Endodermal cell (in vitro differentiated cells): ENCODE results near the gene GRIA4. TPM values are rescaled to one million over a fixed set of nuclear protein-coding genes. Genes with fewer than 3 reads are reported as not detected.

Experiments used
- DNase-seq: peaks from one replicate; pipeline ENCODE4 v3.0.0-alpha.2; 2017
- H3K27ac ChIP-seq: 2 replicates; pipeline ENCODE4 v1.5.1; 2013; ENCODE audit warnings: mild to moderate bottlenecking, low read depth, low read length, moderate library complexity
- H3K27me3 ChIP-seq: 2 replicates; pipeline ENCODE4 v1.6.1; 2013; ENCODE audit warnings: mild to moderate bottlenecking, low read length, moderate library complexity; ENCODE audit not compliant: insufficient read depth, control insufficient read depth, poor library complexity, severe bottlenecking
- H3K36me3 ChIP-seq: 2 replicates; pipeline ENCODE4 v1.7.0; 2013; ENCODE audit warnings: mild to moderate bottlenecking, low read length, moderate library complexity; ENCODE audit not compliant: control insufficient read depth, insufficient read depth
- H3K4me1 ChIP-seq: one replicate; pipeline ENCODE4 v1.7.0; 2013; ENCODE audit warnings: low read length; ENCODE audit not compliant: control insufficient read depth, insufficient read depth
- H3K4me3 ChIP-seq: 2 replicates; pipeline ENCODE4 v1.5.1; 2013; ENCODE audit warnings: mild to moderate bottlenecking, low read length, moderate library complexity
- H3K9ac ChIP-seq: 2 replicates; pipeline ENCODE4 v1.6.1; 2013; ENCODE audit warnings: mild to moderate bottlenecking, low read length, moderate library complexity; ENCODE audit not compliant: poor library complexity, severe bottlenecking; ENCODE audit errors: extremely low read depth
- H3K9me3 ChIP-seq: 2 replicates; pipeline ENCODE4 v1.6.1; 2013; ENCODE audit warnings: mild to moderate bottlenecking, low read length, moderate library complexity; ENCODE audit not compliant: control insufficient read depth
- H3K27ac Mint-ChIP-seq: 2 replicates; pipeline ENCODE4 v1.8.0; 2020; ENCODE audit warnings: mixed read lengths
- H3K27me3 Mint-ChIP-seq: 2 replicates; pipeline ENCODE4 v1.8.0; 2021; ENCODE audit warnings: mild to moderate bottlenecking, mixed read lengths; ENCODE audit not compliant: insufficient read depth
- H3K36me3 Mint-ChIP-seq: 2 replicates; pipeline ENCODE4 v1.8.0; 2020; ENCODE audit warnings: low read depth, mixed read lengths
- H3K4me1 Mint-ChIP-seq: 2 replicates; pipeline ENCODE4 v1.8.0; 2020; ENCODE audit warnings: mixed read lengths
- H3K4me3 Mint-ChIP-seq: 2 replicates; pipeline ENCODE4 v1.8.0; 2020; ENCODE audit warnings: mild to moderate bottlenecking, moderate library complexity, mixed read lengths
- H3K9me3 Mint-ChIP-seq: 2 replicates; pipeline ENCODE4 v1.8.0; 2020; ENCODE audit warnings: mild to moderate bottlenecking, mixed read lengths
- CTCF ChIP-seq: fragments of 200-600 bp; sonication (generic); conservative IDR thresholded peaks from 2 replicates; pipeline ENCODE4 v1.5.0; 2021; ENCODE audit warnings: antibody characterized with exemption, mild to moderate bottlenecking
- WGBS, 2 experiments: methylation state at CpG; one replicate each; pipeline versions ENCODE4 v1.1.5 to v1.1.7; 2013; ENCODE audit warnings: missing lambda C conversion rate in 2 of 2, mixed read lengths in 1 of 2; ENCODE audit not compliant: insufficient coverage in 1 of 2, insufficient read length in 1 of 2; 5-methylcytosine and 5-hydroxymethylcytosine counted together
- total RNA-seq, 2 donors: library from RNA; stranded (reverse); fragmentation: NEBNext Ultra II Directional in 1 of 2; extraction: Animal tissue kit (Norgen Biotek cat#: 25700) in 1 of 2; gene quantifications; 2 replicates in 1 of 2; 3 replicates in 1 of 2; pipeline ENCODE4 v1.2.1, GENCODE V29; 2021

The GRIA4 gene
- total RNA-seq, 2 donors from 2014 or later: 0.18 to 0.37 TPM

DNA sequence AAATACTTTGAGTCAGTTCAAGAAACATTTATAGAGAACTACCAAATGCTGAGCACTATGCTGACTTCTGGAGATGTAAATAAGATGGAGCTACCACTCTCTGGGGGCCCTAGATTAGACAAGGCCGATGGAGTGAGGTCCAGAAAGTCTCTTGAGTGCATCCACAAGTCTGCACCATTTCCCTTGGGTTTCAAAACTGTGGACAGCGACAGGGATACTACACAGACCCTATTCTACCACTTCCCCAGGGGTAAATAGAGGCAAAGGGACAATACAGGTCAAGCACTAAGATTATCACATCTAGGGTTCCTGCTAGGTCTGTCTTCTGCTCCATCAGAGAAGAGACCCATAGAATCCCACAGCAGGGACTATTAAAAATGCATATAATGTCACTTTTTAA is 183.2 kb downstream of the GRIA4 start:
- peaks cover 4% of the 10 kb centered on the region for H3K4me1 Mint-ChIP-seq
- H3K9me3 Mint-ChIP-seq: no peaks in the 10 kb centered on the region
- H3K27ac Mint-ChIP-seq: no peak overlapping the region
- no peak for DNase-seq
- H3K4me1 ChIP-seq: no peaks in the 10 kb centered on the region
- H3K27me3 ChIP-seq: no peaks in the 10 kb centered on the region
- H3K36me3 ChIP-seq: no peaks in the 10 kb centered on the region
- H3K27me3 Mint-ChIP-seq: no peaks in the 10 kb centered on the region
- 81 to 100% methylated on average over 1 to 2 of the region's 2 CpGs for WGBS, 2 experiments
- no peaks in the 10 kb centered on the region for H3K36me3 Mint-ChIP-seq
- no peak overlapping the region for H3K4me3 ChIP-seq
- no peak for TF ChIP-seq CTCF
- no peak overlapping the region for H3K27ac ChIP-seq
- no peak overlapping the region for H3K4me3 Mint-ChIP-seq
- no peaks in the 10 kb centered on the region for H3K9me3 ChIP-seq
- no peak overlapping the region for H3K9ac ChIP-seq

- no peak overlapping the region for H3K9ac ChIP-seq
- H3K4me1 ChIP-seq: no peaks in the 10 kb centered on the region
- no peaks in the 10 kb centered on the region for H3K9me3 ChIP-seq
- no peak overlapping the region for H3K27ac Mint-ChIP-seq
- TF ChIP-seq CTCF: no peak
- H3K4me3 ChIP-seq: no peak overlapping the region
- 87 to 95% methylated on average over 2 of the region's 2 CpGs for WGBS, 2 experiments
- no peak for DNase-seq
- no peaks in the 10 kb centered on the region for H3K9me3 Mint-ChIP-seq
- no peaks in the 10 kb centered on the region for H3K36me3 ChIP-seq
- no peaks in the 10 kb centered on the region for H3K27me3 Mint-ChIP-seq
- H3K36me3 Mint-ChIP-seq: no peaks in the 10 kb centered on the region
- no peaks in the 10 kb centered on the region for H3K4me1 Mint-ChIP-seq
- H3K4me3 Mint-ChIP-seq: no peak overlapping the region
- H3K27me3 ChIP-seq: no peaks in the 10 kb centered on the region
- no peak overlapping the region for H3K27ac ChIP-seq
Measured at GRCh38 chr11:105799263-105799662, 189.4 kb downstream of the GRIA4 start.

DNA sequence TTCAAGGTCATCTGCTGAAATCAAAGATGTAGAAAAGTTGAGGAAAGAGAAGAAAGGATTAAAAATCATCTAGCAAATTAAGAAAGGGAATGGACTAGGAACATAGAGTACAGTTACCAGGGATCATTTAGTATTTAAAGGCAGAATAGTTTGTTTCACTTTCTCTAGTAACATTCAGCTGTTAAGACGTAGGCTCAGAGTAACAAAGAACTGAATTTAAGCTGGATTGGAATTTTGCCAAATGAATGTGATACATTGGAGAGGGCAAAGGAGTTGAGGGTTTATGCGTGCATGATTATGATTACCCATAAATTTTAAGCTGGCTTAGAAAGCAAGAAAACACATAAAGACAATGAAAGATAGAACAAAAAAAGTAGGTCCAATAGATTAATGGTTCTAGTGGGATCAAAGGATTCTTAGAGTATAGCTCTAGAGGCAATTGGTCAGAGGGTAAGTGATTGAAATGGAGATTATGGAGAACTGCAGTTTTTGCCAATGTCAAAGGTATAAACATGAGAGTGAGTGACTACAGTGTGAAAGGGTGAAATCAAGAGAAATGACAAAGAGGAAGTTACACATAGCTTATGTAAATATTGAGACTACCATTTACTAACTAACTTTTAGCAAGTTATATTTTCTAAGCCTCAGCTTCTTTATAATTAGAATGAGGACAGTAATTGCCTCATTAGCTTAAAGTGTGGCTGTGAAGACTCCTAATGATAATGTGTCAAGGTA is 190.0 kb downstream of the GRIA4 start:
- 78 to 95% methylated on average over 1 to 2 of the region's 2 CpGs for WGBS, 2 experiments
- Mint-ChIP-seq H3K4me3 (no peak overlapping the region), H3K27ac (no peak overlapping the region), H3K36me3 (no peaks in the 10 kb centered on the region), H3K27me3 (no peaks in the 10 kb centered on the region), H3K4me1 (no peaks in the 10 kb centered on the region), H3K9me3 (no peaks in the 10 kb centered on the region)
- Histone ChIP-seq H3K27me3 (no peaks in the 10 kb centered on the region), H3K9ac (no peak overlapping the region), H3K4me3 (no peak overlapping the region), H3K4me1 (no peaks in the 10 kb centered on the region), H3K9me3 (no peaks in the 10 kb centered on the region), H3K36me3 (no peaks in the 10 kb centered on the region), H3K27ac (no peak overlapping the region)
- TF ChIP-seq CTCF: no peak
- no peak for DNase-seq
